HG02678 (cell line): ENCODE data around the gene SLC35E2B.
"Not testable (repeated sequence)": the region's sequence is repeated elsewhere in the genome, so short reads cannot be mapped to it uniquely, and the experiment has no call there.

Experiments
- ATAC-seq: cut with Tn5 transposase; IDR thresholded peaks from one replicate; pipeline ENCODE4 v1.9.1; 2021; ENCODE audit warnings: mild to moderate bottlenecking, moderate library complexity; ENCODE audit not compliant: unreplicated experiment

SLC35E2B gene

GRCh38 chr1:1647567-1648241, 44.9 kb downstream of the SLC35E2B start:
- not testable (repeated sequence) for ATAC-seq

GRCh38 chr1:1646326-1646725, 46.3 kb downstream of the SLC35E2B start:
- not testable (repeated sequence) for ATAC-seq

- ATAC-seq, result not testable (repeated sequence)
These were observed 51.7 kb downstream of the SLC35E2B start for GRCh38 chr1:1640711-1641461.

- not testable (repeated sequence) for ATAC-seq
These were observed 52.5 kb downstream of the SLC35E2B start for GRCh38 chr1:1640081-1640480.

- ATAC-seq, result not testable (repeated sequence)
These were observed 53.2 kb downstream of the SLC35E2B start for GRCh38 chr1:1639368-1639767.

GRCh38 chr1:1638528-1638927, 54.1 kb downstream of the SLC35E2B start:
- ATAC-seq, result not testable (repeated sequence)

GRCh38 chr1:1637479-1637875, 55.1 kb downstream of the SLC35E2B start:
- not testable (repeated sequence) for ATAC-seq

- not testable (repeated sequence) for ATAC-seq
These were observed 55.7 kb downstream of the SLC35E2B start for GRCh38 chr1:1636621-1637478.

GRCh38 chr1:1634613-1635012, 58.0 kb downstream of the SLC35E2B start:
- not testable (repeated sequence) for ATAC-seq

- ATAC-seq, result not testable (repeated sequence)
These were observed 59.2 kb downstream of the SLC35E2B start for GRCh38 chr1:1633409-1633808.

- ATAC-seq, result no peak
These were observed 60.7 kb downstream of the SLC35E2B start, which contains the start of gene MMP23B for GRCh38 chr1:1631782-1632420. Gene MMP23B, plus strand, starts transcription at chr1:1632173. Its CDS starts 46 bp downstream, at chr1:1632219.

- no peak for ATAC-seq
These were observed 61.4 kb downstream of the SLC35E2B start for GRCh38 chr1:1630965-1631781.

GRCh38 chr1:1630191-1630964, 62.2 kb downstream of the SLC35E2B start:
- ATAC-seq, result peak; percentile 73

GRCh38 chr1:1629430-1630190, 63.0 kb downstream of the SLC35E2B start:
- no peak for ATAC-seq

- no peak for ATAC-seq
These were observed 63.7 kb downstream of the SLC35E2B start for GRCh38 chr1:1628754-1629429.

GRCh38 chr1:1627829-1628753, 64.5 kb downstream of the SLC35E2B start:
- ATAC-seq, result no peak
